CD4-positive, alpha-beta T cell (primary cell): Measurements from ENCODE around the gene ZNF283. TPM values are rescaled to one million over a fixed set of nuclear protein-coding genes. Genes with fewer than 3 reads are reported as not detected.
"Not testable (repeated sequence)": the region's sequence is repeated elsewhere in the genome, so short reads cannot be mapped to it uniquely, and the experiment has no call there.

ENCODE experiments used
- ATAC-seq: fragments of 200-7000 bp; cut with Tn5 transposase; one replicate; pipeline ENCODE4 v1.10.0; 2022; ENCODE audit warnings: mild to moderate bottlenecking; ENCODE audit not compliant: poor library complexity
- CTCF ChIA-PET: fragments of 350-600 bp; sonication (Branson Sonifier 250); formaldehyde crosslinking; loops from one replicate; lab custom pipeline; 2021; ENCODE audit warnings: antibody characterized with exemption, inconsistent platforms; lab: Charles Lee
- POLR2A ChIA-PET: fragments of 350-600 bp; sonication (Branson Sonifier 250); formaldehyde crosslinking; loops from one replicate; lab custom pipeline; 2021; ENCODE audit warnings: antibody characterized with exemption, inconsistent platforms; lab: Charles Lee
- DNase-seq, 14 experiments: peaks; one replicate each; pipeline ENCODE4 v3.0.0-alpha.2; 2013 to 2020; ENCODE audit warnings: mixed read lengths in 2 of 14
- H3K27ac ChIP-seq, 2 donors: one replicate each; pipeline versions ENCODE4 v1.5.1 to v1.7.0; 2013; ENCODE audit warnings: low read length in 2 of 2, low read depth in 1 of 2, mild to moderate bottlenecking in 1 of 2
- H3K27me3 ChIP-seq, 2 experiments: 1 replicate in 1 of 2; 2 replicates in 1 of 2; pipeline versions ENCODE4 v1.6.1 to v1.7.0; 2013; ENCODE audit warnings: low read length in 2 of 2, control low read depth in 1 of 2, mild to moderate bottlenecking in 1 of 2, moderate library complexity in 1 of 2; ENCODE audit not compliant: insufficient read depth in 2 of 2, control insufficient read depth in 1 of 2
- H3K36me3 ChIP-seq: one replicate; pipeline ENCODE4 v1.6.1; 2013; ENCODE audit warnings: low read length, control low read depth; ENCODE audit not compliant: insufficient read depth
- H3K4me1 ChIP-seq: one replicate; pipeline ENCODE4 v1.6.1; 2013; ENCODE audit warnings: low read length, control low read depth; ENCODE audit not compliant: insufficient read depth
- H3K4me3 ChIP-seq: one replicate; pipeline ENCODE4 v1.5.1; 2013; ENCODE audit warnings: mild to moderate bottlenecking, low read length, moderate library complexity
- H3K9me3 ChIP-seq, 2 experiments: 1 replicate in 1 of 2; 2 replicates in 1 of 2; pipeline versions ENCODE4 v1.6.1 to v1.7.0; 2013; ENCODE audit warnings: low read length in 2 of 2, mild to moderate bottlenecking in 2 of 2, control low read depth in 1 of 2, moderate library complexity in 1 of 2; ENCODE audit not compliant: control insufficient read depth in 1 of 2, insufficient read depth in 1 of 2
- H3K27ac Mint-ChIP-seq: one replicate; pipeline ENCODE4 v1.8.0; 2020; ENCODE audit warnings: mixed read lengths
- H3K27me3 Mint-ChIP-seq: one replicate; pipeline ENCODE4 v1.8.0; 2021; ENCODE audit warnings: mixed read lengths
- H3K36me3 Mint-ChIP-seq: one replicate; pipeline ENCODE4 v1.8.0; 2021; ENCODE audit warnings: low read depth, mixed read lengths
- H3K4me1 Mint-ChIP-seq: one replicate; pipeline ENCODE4 v1.8.0; 2021; ENCODE audit warnings: low read depth, mixed read lengths
- H3K4me3 Mint-ChIP-seq: one replicate; pipeline ENCODE4 v1.8.0; 2020; ENCODE audit warnings: mild to moderate bottlenecking, mixed read lengths
- H3K9me3 Mint-ChIP-seq: one replicate; pipeline ENCODE4 v1.8.0; 2020; ENCODE audit warnings: mixed read lengths
- CTCF ChIP-seq: fragments of 200-600 bp; IDR thresholded peaks from one replicate; pipeline ENCODE4 v1.8.0; 2022; ENCODE audit warnings: antibody characterized with exemption, mild to moderate bottlenecking
- intact Hi-C, 2 experiments: fragments of 100-400 bp; cut with DNase I in 1 of 2; cut with micrococcal nuclease in 1 of 2; formaldehyde crosslinking; loops; one replicate each; pipeline versions ENCODE4 v1.15.1 to v1.9.0; 2023 to 2025; cut with DNase I, micrococcal nuclease
- total RNA-seq, 174 experiments: library from RNA in 2 of 174; stranded (reverse) in 2 of 174; gene quantifications; one replicate each; pipeline ENCODE4 v1.2.3 and lab custom pipeline; 2021 to 2026

Gene ZNF283
- total RNA-seq, 2 experiments from 2014 or later, result 2.3 to 3.7 TPM

- ATAC-seq (no peak), DNase-seq (no peak)
- Histone ChIP-seq H3K27ac (no peak overlapping the region), H3K9me3 (peaks cover 23 to 90% of the 10 kb centered on the region in 2 experiments), H3K27me3 (no peaks in the 10 kb centered on the region), H3K4me3 (no peak overlapping the region), H3K36me3 (peaks cover 16% of the 10 kb centered on the region), H3K4me1 (no peaks in the 10 kb centered on the region)
- no peak for TF ChIP-seq CTCF
- ChIA-PET CTCF (no interaction called here), POLR2A (no interaction called here)
- peaks cover 94% of the 10 kb centered on the region for H3K36me3 Mint-ChIP-seq
- H3K27me3 Mint-ChIP-seq, result no peaks in the 10 kb centered on the region
- H3K9me3 Mint-ChIP-seq, result peaks cover 6% of the 10 kb centered on the region
- H3K4me1 Mint-ChIP-seq, result no peaks in the 10 kb centered on the region
- no peak overlapping the region for H3K4me3 Mint-ChIP-seq
- H3K27ac Mint-ChIP-seq, result no peak overlapping the region
- intact Hi-C loops, result no loop called here
Observed at GRCh38 chr19:43847884-43848283, 20.8 kb downstream of the ZNF283 start.

GRCh38 chr19:43848821-43849220 lies 21.7 kb downstream of the ZNF283 start:
- H3K9me3 ChIP-seq, result peaks cover 28 to 81% of the 10 kb centered on the region in 2 experiments

GRCh38 chr19:43858174-43858573 lies 31.1 kb downstream of the ZNF283 start:
- H3K27ac Mint-ChIP-seq, result no peak overlapping the region
- intact Hi-C loops, result no loop called here
- Histone ChIP-seq H3K36me3 (no peaks in the 10 kb centered on the region), H3K27me3 (no peaks in the 10 kb centered on the region), H3K4me1 (no peaks in the 10 kb centered on the region), H3K27ac (no peak overlapping the region), H3K9me3 (peaks cover 29 to 84% of the 10 kb centered on the region in 2 experiments), H3K4me3 (no peak overlapping the region)
- ChIA-PET CTCF (no interaction called here), POLR2A (no interaction called here)
- ATAC-seq, result no peak
- TF ChIP-seq CTCF, result no peak
- no peak overlapping the region for H3K4me3 Mint-ChIP-seq
- no peaks in the 10 kb centered on the region for H3K27me3 Mint-ChIP-seq
- H3K9me3 Mint-ChIP-seq, result peaks cover 21% of the 10 kb centered on the region
- no peaks in the 10 kb centered on the region for H3K4me1 Mint-ChIP-seq
- H3K36me3 Mint-ChIP-seq, result peaks cover 59% of the 10 kb centered on the region
- no peak for DNase-seq

More at GRCh38 chr19:43848821-43849220, 21.7 kb downstream of the ZNF283 start:
- H3K36me3 ChIP-seq, result peaks cover 10% of the 10 kb centered on the region
- ATAC-seq, result no peak
- Mint-ChIP-seq H3K4me3 (no peak overlapping the region), H3K4me1 (no peaks in the 10 kb centered on the region), H3K36me3 (peaks cover 87% of the 10 kb centered on the region), H3K27me3 (no peaks in the 10 kb centered on the region), H3K27ac (no peak overlapping the region), H3K9me3 (peaks cover 6% of the 10 kb centered on the region)
- H3K27me3 ChIP-seq, result no peaks in the 10 kb centered on the region
- ChIA-PET POLR2A (no interaction called here), CTCF (no interaction called here)
- DNase-seq, result no peak
- no peak overlapping the region for H3K27ac ChIP-seq
- no peak overlapping the region for H3K4me3 ChIP-seq
- no peak for TF ChIP-seq CTCF
- intact Hi-C loops, result no loop called here
- no peaks in the 10 kb centered on the region for H3K4me1 ChIP-seq

- POLR2A ChIA-PET, H3K27me3 ChIP-seq, H3K36me3 ChIP-seq, H3K27ac Mint-ChIP-seq, DNase-seq, H3K4me1 Mint-ChIP-seq, ATAC-seq, H3K4me3 ChIP-seq, CTCF ChIA-PET, H3K27ac ChIP-seq, H3K4me3 Mint-ChIP-seq, H3K4me1 ChIP-seq, intact Hi-C loops, H3K27me3 Mint-ChIP-seq: not testable (repeated sequence)
- peaks cover 18% of the 10 kb centered on the region for H3K9me3 Mint-ChIP-seq
- H3K36me3 Mint-ChIP-seq, result peaks cover 29% of the 10 kb centered on the region
- peaks cover 27 to 71% of the 10 kb centered on the region in 2 experiments for H3K9me3 ChIP-seq
Observed at GRCh38 chr19:43866923-43867322, 39.8 kb downstream of the ZNF283 start.
